GM04504 (cell line): ENCODE data around the gene SRPK3.

ENCODE experiments used
- DNase-seq: peaks from one replicate; pipeline ENCODE4 v3.0.0-alpha.2; 2012; ENCODE audit warnings: low read depth

SRPK3 gene

DNA sequence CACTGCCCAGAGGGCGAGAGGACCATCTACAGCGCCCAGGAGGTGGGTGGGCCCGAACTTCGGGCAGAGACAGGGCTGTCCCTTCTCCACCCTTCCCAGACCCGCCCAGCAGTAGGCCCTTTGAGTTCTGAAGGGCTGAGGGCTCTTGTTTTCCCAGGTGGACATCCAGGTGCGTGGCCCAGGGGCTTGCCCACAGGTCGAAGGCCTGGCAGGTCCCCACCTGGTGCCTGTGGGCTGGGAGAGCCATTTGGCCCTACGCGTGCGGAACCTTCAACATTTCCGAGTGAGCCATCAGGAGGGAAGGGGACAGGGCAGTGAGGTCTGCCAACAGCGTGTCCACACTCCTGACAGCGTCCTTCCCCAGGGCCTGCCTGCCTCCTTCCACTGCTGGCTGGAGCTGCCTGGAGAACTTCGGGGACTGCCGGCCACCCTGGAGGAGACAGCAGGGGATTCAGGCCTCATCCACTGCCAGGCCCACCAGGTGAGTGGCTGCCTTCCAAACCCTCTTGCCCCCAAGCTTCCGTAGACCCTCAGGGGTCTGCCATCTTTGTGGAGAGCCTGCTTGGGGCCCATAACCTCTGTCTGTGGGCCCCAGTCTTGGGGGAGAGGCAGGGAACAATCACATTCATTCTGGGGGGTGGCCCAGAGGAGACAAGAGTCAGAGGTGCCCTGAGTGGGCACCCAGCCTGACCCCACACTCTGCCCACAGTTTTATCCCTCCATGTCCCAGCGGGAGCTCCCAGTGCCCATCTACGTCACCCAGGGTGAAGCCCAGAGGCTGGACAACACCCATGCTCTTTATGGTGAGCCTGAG, 10.0 kb upstream of the SRPK3 start:
- no peak for DNase-seq

DNA sequence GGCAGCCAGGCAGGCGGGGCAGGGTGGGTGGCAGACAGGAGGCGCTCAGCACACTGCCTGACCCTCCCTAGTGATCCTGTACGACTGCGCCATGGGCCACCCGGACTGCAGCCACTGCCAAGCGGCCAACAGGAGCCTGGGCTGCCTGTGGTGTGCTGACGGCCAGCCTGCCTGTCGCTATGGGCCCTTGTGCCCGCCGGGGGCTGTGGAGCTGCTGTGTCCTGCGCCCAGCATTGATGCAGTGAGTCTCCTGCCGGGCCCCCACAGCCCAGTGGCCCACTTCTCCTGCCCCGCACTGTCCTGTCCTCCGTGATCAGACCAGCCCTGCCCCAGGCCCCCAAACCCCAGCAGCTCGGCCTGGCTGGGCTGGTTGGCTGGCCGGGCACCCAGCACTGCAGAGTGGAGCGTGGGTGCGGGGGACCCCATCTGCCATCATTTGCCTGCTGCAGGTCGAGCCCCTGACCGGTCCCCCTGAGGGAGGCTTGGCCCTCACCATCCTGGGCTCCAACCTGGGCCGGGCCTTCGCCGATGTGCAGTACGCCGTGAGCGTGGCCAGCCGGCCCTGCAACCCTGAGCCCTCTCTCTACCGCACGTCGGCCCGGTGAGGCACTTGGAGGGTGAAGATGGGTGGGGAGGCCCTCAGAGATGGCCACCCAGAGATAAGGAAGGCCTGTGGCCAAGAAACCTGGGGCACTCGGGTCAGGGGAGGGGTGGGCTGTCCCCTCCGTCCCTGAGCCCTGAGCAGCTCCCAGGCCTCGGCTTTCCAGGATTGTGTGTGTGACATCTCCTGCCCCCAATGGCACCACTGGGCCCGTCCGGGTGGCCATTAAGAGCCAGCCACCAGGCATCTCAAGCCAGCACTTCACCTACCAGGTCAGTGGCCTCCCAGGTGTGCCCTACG, 9.2 kb upstream of the SRPK3 start:
- no peak for DNase-seq

DNA sequence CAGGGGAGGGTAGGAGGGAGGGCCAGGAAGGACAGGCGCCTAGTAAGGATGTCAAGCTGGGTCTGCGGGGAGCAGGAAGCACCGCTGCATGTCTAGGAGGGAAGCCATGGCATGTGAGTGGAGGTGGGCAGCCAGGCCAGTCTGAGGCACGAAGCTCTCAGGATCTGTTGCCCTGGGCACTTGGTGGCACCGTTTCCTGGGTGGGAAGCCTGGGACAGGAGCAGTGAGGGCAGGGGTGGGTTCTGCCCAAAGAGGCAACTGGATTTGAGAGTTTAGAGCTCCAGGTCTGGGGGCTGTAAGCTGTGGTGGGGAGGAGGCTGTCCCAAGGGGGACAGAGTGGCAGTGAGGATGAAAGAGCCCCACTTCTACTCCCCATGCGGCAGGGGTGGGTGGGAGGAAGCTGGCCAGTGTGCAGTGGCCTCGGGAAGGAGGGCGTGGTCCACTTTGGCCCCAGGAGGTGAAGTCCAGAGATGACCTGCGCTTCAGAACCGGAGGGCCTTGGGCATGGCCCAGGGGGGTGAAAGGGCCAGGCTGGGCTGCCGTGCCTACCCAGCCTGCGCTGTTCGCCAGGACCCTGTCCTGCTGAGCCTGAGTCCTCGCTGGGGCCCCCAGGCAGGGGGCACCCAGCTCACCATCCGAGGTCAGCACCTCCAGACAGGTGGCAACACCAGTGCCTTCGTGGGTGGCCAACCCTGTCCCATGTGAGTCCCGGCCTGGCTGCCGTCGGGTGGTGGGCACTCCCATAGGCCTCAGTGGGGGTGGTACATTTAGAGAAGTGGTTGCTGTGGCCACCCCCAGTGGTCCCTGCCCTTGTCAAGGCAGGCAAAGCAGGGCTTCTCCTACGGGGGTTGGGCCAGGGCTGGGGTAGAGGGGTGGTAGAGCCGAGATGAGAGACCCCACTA, 8.3 kb upstream of the SRPK3 start:
- DNase-seq, result no peak

DNA sequence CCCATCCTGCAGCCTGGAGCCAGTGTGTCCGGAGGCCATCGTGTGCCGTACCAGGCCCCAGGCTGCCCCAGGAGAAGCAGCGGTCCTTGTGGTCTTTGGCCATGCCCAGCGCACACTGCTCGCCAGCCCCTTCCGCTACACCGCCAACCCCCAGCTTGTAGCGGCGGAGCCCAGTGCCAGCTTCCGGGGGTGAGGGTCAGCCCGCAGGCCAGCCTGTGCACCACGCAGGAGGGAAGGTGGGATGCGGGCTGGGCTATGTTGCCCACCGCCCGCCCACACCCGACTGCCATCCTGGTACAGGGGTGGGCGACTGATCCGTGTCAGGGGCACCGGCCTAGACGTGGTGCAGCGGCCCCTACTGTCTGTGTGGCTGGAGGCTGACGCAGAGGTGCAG, 7.6 kb upstream of the SRPK3 start:
- no peak for DNase-seq

DNA sequence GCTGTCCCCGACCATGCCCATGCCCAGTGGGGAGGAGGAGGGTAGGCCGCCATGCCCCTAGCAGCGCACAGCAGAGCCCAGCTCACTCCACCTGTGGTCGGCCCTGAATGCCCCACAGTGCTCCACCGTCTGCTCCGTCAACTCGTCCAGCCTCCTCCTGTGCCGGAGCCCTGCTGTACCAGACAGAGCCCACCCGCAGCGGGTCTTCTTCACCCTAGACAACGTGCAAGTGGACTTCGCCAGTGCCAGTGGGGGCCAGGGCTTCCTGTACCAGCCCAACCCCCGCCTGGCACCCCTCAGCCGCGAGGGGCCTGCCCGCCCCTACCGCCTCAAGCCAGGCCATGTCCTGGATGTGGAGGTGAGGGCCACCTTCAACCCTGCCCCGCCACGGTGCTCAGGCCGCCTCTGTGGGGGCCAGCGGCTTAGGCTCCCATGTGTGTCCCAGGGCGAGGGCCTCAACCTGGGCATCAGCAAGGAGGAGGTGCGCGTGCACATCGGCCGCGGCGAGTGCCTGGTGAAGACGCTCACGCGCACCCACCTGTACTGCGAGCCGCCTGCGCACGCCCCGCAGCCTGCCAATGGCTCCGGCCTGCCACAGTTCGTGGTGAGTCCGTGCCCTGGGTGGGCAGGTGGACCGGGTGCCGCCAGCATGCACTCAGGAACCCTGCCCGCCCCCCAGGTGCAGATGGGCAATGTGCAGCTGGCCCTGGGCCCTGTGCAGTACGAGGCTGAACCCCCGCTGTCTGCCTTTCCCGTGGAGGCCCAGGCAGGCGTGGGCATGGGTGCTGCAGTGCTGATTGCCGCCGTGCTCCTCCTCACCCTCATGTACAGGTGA, 6.9 kb upstream of the SRPK3 start:
- DNase-seq, result no peak

DNA sequence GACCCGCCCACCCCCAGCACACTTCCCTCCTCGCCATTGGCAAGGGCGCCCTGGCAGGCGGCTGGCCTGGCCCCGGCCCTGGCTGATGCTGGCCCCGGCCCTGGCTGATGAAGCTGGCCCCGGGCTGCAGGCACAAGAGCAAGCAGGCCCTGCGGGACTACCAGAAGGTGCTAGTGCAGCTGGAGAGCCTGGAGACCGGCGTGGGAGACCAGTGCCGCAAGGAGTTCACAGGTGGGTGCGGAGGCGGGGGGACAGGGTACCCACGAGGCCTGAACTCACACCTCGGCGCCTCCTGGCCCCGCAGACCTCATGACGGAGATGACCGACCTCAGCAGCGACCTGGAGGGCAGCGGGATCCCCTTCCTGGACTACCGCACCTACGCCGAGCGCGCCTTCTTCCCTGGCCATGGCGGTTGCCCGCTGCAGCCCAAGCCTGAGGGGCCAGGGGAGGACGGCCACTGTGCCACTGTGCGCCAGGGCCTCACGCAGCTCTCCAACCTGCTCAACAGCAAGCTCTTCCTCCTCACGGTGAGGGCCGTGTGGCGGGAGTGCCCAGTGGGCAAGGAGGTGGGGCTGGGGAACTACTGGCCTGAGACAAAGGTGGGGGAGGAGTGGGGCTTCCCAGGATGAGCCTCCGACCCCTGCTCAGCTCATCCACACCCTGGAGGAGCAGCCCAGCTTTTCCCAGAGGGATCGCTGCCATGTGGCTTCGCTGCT, 6.1 kb upstream of the SRPK3 start:
- no peak for DNase-seq

DNA sequence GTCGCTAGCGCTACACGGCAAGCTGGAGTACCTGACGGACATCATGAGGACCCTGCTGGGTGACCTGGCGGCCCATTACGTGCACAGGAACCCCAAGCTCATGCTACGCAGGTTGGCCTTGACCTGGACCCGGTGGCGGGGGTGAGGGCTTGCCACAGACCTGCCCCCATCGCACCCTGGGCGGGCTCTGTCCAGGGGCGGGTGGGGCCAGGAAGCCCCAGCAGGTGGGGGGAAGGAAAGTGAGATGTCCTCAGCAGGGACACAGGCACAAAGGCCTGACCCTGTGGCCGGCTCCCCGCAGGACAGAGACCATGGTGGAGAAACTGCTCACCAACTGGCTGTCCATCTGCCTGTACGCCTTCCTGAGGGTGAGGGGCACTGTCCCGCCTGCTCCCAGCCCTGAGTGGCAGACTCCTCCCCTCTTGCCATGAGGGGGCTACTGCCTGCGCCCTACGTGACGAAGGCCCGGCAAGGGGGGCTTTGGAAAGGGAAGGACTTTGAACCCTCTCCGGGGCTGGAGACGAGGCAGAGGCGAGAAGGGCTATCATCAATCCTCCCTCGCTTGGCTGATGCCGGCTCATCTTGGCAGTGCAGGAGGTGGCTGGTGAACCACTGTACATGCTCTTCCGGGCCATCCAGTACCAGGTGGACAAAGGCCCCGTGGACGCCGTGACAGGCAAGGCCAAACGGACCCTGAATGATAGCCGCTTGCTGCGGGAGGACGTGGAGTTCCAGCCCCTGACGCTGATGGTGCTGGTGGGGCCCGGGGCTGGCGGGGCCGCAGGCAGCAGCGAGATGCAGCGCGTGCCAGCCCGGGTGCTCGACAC, 5.3 kb upstream of the SRPK3 start:
- no peak for DNase-seq

DNA sequence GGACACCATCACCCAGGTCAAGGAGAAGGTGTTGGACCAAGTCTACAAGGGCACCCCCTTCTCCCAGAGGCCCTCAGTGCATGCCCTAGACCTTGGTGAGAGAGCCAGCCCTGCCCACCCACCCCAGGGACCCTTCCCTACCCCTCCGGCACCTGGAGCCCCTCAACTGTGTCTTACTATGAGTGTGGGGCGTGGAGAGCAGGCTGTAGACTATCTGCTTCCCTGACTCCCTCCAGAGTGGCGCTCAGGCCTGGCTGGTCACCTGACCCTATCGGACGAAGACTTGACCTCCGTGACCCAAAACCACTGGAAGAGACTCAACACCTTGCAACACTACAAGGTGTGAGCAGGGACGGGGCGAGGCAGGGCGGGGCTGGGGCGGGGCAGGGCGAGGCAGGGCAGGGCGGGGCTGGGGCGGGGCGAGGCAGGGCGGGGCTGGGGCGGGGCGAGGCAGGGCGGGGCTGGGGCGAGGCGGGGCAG, 4.7 kb upstream of the SRPK3 start:
- DNase-seq, result no peak

DNA sequence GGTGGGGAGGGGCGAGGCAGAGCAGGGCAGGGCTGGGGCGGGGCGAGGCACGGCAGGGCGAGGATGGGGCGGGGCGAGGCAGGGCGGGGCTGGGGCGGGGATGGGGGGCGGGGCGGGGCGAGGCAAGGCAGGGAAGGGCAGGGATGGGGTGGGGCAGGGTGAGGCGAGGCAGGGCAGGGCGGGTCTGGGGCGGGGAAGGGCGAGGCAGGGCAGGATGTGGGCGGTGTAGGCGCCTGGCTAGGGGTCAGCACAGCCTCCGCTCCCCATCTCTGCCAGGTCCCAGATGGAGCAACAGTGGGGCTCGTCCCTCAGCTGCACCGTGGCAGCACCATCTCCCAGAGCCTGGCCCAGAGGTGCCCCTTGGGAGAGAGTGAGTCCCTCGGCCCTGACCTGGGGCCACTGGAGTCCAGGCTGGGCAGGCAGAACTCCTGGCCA, 4.2 kb upstream of the SRPK3 start:
- DNase-seq, result no peak

DNA sequence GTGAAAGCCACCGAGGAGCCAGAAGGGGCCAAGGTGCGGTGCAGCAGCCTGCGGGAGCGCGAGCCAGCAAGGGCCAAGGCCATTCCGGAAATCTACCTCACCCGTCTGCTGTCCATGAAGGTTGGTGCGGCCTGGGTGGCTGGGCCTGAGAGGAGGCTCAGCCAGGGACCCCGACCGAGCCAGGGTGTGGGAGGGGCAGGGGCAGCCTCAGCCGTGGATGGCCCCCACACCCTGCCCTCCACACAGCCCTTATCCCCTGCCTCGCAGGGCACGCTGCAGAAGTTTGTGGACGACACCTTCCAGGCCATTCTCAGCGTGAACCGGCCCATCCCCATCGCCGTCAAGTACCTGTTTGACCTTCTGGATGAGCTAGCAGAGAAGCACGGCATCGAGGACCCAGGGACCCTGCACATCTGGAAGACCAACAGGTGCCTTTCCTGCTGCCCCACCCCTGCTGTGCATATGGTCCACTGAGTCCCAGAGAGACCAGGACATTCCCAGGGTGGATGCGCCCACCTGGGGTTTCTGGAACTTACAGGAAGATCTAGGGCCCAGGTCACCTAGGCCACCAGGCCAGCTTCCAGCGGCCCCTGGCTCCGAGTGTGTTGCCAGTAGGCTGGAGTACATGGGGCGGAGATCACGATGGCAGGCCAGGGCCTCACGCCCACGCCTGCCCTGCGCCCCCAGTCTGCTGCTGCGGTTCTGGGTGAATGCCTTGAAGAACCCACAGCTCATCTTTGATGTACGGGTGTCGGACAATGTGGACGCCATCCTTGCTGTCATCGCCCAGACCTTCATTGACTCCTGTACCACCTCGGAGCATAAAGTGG, 3.4 kb upstream of the SRPK3 start:
- DNase-seq, result no peak

DNA sequence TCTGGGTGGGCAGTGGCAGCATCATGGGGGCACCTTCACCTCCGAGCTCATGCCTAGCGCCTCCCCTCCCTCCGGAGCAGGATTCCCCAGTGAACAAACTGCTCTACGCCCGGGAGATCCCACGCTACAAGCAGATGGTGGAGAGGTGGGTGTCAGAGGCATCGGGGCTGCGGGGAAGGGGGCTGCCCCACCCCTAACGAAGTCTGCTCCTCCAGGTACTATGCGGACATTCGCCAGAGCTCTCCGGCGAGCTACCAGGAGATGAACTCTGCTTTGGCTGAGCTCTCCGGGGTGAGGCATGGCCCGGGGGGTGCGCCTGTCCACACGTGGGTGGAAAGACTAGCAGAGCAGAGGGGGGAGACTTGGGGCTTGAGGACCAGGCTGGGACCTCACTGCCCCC, 2.7 kb upstream of the SRPK3 start:
- DNase-seq, result no peak

DNA sequence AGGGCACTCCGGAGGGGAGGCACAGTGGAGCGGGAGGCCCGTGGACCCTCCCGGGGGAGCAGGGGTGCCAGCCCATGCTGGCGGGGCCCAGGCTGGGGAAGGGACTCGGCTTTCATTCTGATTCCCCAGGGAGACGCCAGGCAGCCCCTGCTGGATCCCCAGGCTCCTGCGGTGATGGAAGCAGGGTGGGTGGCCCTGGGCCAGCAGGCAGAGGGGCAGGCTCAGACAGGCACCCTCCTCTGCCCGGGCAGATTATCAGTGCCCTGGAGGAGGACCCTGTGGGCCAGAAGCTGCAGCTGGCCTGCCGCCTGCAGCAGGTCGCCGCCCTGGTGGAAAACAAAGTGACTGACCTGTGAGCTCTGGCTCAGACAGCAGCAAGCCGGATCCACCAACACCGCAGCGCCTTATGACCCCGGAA, 2.1 kb upstream of the SRPK3 start:
- DNase-seq, result no peak

DNA sequence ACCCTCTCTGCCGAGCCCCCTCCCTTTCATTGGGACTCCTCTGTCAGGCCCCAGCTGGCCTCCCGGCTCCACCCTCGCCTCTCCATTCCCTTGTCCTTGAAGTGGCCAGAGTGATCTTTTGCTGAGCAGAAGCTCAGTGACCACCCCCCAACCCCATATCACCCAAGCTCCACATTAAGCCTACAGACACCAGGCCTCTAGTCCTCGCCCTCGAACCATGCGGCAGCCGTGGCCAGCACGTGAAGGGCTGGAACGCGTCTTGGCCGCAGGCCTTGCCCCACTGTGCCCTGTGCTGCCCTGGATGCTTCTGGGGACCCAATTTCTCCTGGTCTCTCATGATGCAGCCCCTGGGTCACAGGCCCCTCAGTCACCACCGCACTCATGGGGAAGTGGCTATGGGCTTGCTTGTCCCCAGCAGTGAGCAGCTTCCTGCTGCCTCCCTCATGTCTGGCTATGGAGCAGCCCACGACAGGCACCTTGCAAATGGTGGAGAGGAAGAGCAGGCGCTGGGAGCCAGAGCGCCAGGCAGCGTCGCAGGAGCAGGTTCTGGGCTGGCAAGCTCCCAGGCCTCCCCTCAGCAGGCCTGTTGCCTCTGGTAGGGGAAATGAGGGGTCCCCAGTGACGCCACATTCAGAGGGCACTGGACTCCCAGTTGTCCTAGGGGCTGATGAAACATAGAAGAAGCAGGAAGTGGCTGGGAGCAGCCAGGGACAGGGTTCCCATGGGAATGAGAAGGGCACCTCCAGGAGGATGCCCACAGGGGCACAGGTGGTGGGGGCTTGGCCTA, 757 bp upstream of the SRPK3 start:
- no peak for DNase-seq

DNA sequence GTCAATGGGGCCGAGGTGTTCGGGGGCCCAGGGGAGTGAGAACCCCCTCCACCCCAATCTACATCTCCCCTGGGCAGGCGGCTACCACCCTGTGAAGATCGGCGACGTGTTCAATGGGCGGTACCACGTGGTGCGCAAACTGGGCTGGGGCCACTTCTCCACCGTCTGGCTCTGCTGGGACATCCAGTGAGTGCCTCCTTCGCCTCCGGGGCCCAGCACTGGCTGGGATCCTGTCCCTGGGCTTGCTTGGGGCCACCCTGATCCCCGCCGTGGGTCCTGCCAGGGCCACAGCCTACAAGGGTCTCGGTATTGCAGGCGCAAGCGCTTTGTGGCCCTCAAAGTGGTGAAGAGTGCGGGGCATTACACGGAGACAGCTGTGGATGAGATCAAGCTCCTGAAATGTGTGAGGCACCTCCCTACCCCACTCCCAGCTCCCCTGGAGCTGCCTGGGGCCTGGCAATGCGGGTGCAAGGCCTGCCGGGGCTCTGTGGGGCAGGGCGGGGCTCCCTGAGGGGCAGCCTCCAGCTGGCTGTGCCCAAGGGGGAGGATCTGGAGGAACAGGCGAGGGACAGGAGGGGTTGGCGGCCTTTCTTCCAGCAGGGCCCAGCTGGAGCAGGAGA, 697 bp downstream of the SRPK3 start:
- no peak for DNase-seq

DNA sequence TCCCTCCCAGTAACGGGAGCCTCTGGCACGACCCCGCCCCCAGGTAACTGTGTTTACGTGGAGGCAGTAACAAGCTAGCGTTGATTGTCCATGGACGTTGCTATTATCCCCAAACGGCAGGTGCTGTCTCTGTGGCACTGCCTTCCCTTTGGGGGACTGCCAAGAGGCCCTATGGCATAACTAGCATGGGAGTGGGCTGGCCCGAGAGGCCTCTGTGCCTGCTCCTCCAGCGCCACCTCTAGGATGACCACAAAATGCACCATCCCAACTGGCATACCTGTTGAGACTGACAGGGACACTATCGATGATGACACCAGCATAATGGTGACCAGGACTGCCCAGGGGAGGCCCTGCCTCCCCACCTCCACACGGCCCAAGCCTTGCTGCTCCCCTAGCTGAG, 1.5 kb downstream of the SRPK3 start:
- no peak for DNase-seq

DNA sequence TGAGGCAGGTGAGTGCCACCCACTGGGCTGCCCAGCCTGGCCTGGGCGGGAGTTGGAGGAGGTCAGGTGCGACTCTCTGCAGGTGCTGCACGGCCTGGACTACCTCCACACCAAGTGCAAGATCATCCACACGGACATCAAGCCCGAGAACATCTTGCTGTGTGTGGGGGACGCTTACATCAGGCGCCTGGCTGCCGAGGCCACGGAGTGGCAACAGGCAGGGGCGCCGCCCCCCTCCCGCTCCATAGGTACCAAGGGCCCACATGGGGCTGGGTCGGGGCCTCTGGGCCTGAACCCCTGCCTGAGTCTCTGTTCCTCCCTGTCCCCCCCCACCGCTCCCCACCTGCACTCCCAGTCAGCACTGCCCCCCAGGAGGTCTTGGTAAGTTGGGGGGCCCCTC, 2.0 kb downstream of the SRPK3 start:
- DNase-seq, result no peak

DNA sequence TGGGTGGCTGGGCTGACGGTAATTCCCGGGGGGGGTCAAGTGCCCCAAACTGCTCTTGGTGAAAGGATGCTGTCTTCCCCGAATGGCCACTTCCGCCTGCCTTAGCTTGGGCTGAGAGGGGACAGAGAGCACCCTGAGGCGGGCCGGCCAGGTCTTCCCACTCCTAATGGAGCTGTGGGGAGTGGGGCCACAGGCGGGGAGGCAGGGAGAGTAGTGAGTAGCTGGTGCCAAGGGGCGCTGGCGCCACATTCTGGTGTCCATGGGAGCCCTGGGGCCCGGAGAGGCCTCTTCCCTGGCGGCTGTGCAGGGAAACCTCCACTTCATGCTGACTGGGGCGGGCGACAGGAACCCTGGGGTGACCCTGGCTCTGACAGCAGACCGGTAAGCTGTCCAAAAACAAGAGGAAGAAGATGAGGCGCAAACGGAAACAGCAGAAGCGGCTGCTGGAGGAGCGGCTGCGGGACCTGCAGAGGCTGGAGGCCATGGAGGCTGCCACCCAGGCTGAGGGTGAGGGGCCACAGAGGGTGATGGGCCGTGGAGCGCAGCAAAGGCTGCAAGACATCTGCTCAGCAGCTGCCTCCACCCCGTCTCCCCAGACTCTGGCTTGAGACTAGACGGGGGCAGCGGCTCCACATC, 2.7 kb downstream of the SRPK3 start:
- no peak for DNase-seq
